Spleen (tissue), 11 donors: ENCODE results near the gene SETMAR. TPM values are rescaled to one million over a fixed set of nuclear protein-coding genes. Genes with fewer than 3 reads are reported as not detected.

Experiments
- DNase-seq: peaks from one replicate; pipeline ENCODE4 v3.0.0-alpha.2; 2020
- H3K27ac ChIP-seq, 8 donors: fragments of 200-600 bp; sonication (generic) in 7 of 8; 1 replicate in 4 of 8; 2 replicates in 4 of 8; pipeline versions ENCODE4 v1.5.0 to v1.8.0; 2016 to 2021; ENCODE audit warnings: inconsistent platforms in 4 of 8, mild to moderate bottlenecking in 4 of 8, moderate library complexity in 1 of 8
- H3K27me3 ChIP-seq, 7 donors: fragments of 200-600 bp; sonication (generic) in 6 of 7; replicated peaks in 1 of 7; 1 replicate in 4 of 7; 2 replicates in 3 of 7; pipeline versions ENCODE4 v1.5.0 to v1.8.0; 2016 to 2021; ENCODE audit warnings: inconsistent platforms in 3 of 7, mild to moderate bottlenecking in 1 of 7
- H3K36me3 ChIP-seq, 6 donors: fragments of 200-600 bp; sonication (generic) in 5 of 6; 1 replicate in 4 of 6; 2 replicates in 2 of 6; pipeline versions ENCODE4 v1.5.0 to v1.8.0; 2016 to 2021; ENCODE audit warnings: inconsistent platforms in 2 of 6
- H3K4me1 ChIP-seq, 6 donors: fragments of 200-600 bp; sonication (generic) in 5 of 6; 1 replicate in 3 of 6; 2 replicates in 3 of 6; pipeline versions ENCODE4 v1.5.0 to v1.8.0; 2016 to 2021; ENCODE audit warnings: inconsistent platforms in 3 of 6
- H3K4me3 ChIP-seq, 8 donors: fragments of 200-600 bp; sonication (generic) in 7 of 8; 1 replicate in 4 of 8; 2 replicates in 4 of 8; pipeline versions ENCODE4 v1.5.0 to v1.8.0; 2016 to 2021; ENCODE audit warnings: inconsistent platforms in 4 of 8, mild to moderate bottlenecking in 4 of 8, moderate library complexity in 2 of 8
- H3K9me3 ChIP-seq, 8 donors: fragments of 200-600 bp; sonication (generic) in 7 of 8; 1 replicate in 4 of 8; 2 replicates in 4 of 8; pipeline versions ENCODE4 v1.5.0 to v1.8.0; 2016 to 2021; ENCODE audit warnings: inconsistent platforms in 4 of 8
- POLR2A ChIP-seq, 3 donors: fragments of 450-650 bp; IDR thresholded peaks; one replicate each; pipeline ENCODE4 v1.5.1; 2017; ENCODE audit warnings: antibody characterized with exemption in 3 of 3, mild to moderate bottlenecking in 1 of 3
- POLR2AphosphoS5 ChIP-seq, 3 donors: sonication (generic); formaldehyde crosslinking; IDR thresholded peaks; one replicate each; pipeline ENCODE4 v1.5.1; 2017; ENCODE audit warnings: antibody characterized with exemption in 3 of 3
- WGBS, 5 donors: extraction: QIAGEN DNeasy Blood & Tissue Kit in 3 of 5; methylation state at CpG; one replicate each; pipeline versions ENCODE4 v1.1.5 to v1.1.7; 2013 to 2018; 5-methylcytosine and 5-hydroxymethylcytosine counted together
- intact Hi-C: fragments of 100-400 bp; cut with DNase I; formaldehyde crosslinking; loops from one replicate; pipeline ENCODE4 v1.15.0; 2023; ENCODE audit warnings: low total_unique reads
- polyA plus RNA-seq, 3 donors: library from polyadenylated mRNA; stranded (reverse); fragments of 200-250 nt; gene quantifications; one replicate each; pipeline ENCODE4 v1.2.1, GENCODE V29; 2013
- total RNA-seq, 7 donors: library from RNA; depleted of rRNA in 3 of 7; stranded (reverse); fragments of >200 nt in 3 of 7; fragmentation: NEBNext Ultra II Directional in 4 of 7; extraction: Animal tissue kit (Norgen Biotek cat#: 25700) in 4 of 7; gene quantifications; one replicate each; pipeline versions ENCODE4 v1.1.0 to v1.2.1, GENCODE V29; 2016 to 2021
- TF ChIP-seq, protein P1 (sequence below), 11 experiments: fragments of 200-600 bp in 7 of 11; fragments of 450-650 bp in 4 of 11; sonication (generic) in 4 of 11; IDR thresholded peaks in 8 of 11; conservative IDR thresholded peaks in 3 of 11; 1 replicate in 7 of 11; 2 replicates in 4 of 11; pipeline versions ENCODE4 v1.4.0 to v1.8.0; 2016 to 2021; ENCODE audit warnings: antibody characterized with exemption in 11 of 11, inconsistent platforms in 4 of 11, mild to moderate bottlenecking in 1 of 11
- donor health status: healthy with polysubstance abuse.
- donor health status: DM: no; HTN: no; CAD: no; lungs with moderate emphysema.
- donor health status: DM: no; HTN: no; CAD: no.
- donor health status: Bipolar disorder and iron deficiency.
- donor health status: healthy.
- donor health status: DM: no; HTN: no; CAD: no.
- donor health status: DM: yes; HTN: yes; CAD: no.

Gene SETMAR
- total and polyA plus RNA-seq, 10 donors = 7.8 to 17.8 (median 10.1) TPM

DNA sequence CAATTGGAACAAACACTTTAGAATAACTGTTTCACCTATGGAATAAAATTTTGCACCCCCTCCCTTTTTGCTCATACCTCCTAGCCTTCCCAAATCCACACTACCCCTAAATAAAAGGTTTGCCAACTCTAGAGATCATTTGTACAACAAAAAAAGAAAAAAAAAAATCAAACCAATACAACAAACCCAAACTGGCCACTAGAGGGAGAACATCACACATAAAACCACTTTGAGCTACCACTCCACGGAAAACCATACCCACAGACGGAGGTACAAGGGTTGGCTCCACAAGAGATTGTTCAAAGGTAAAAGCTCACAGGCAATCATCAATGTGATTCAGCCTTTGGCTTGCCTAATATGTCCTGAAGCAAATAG is 47.6 kb downstream of the SETMAR start:
- WGBS, 5 donors = 0 to 5% (median 1%) methylated on average over 2 of the region's 2 CpGs
- DNase-seq = no peak
- no peaks in the 10 kb centered on the region for H3K9me3 ChIP-seq

GRCh38 chr3:4351164-4351855 is 48.1 kb downstream of the SETMAR start:
- DNase-seq = no peak
- TF ChIP-seq POLR2AphosphoS5 (IDR thresholded peaks at IDR 0.05) (no peak), POLR2A (IDR thresholded peaks at IDR 0.05) (no peak)
- TF ChIP-seq, protein P1, sequence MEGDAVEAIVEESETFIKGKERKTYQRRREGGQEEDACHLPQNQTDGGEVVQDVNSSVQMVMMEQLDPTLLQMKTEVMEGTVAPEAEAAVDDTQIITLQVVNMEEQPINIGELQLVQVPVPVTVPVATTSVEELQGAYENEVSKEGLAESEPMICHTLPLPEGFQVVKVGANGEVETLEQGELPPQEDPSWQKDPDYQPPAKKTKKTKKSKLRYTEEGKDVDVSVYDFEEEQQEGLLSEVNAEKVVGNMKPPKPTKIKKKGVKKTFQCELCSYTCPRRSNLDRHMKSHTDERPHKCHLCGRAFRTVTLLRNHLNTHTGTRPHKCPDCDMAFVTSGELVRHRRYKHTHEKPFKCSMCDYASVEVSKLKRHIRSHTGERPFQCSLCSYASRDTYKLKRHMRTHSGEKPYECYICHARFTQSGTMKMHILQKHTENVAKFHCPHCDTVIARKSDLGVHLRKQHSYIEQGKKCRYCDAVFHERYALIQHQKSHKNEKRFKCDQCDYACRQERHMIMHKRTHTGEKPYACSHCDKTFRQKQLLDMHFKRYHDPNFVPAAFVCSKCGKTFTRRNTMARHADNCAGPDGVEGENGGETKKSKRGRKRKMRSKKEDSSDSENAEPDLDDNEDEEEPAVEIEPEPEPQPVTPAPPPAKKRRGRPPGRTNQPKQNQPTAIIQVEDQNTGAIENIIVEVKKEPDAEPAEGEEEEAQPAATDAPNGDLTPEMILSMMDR (IDR thresholded peaks at IDR 0.05 in 8 of 11, conservative IDR thresholded peaks at IDR 0.05 in 3 of 11) = peak in 1 of 11 experiments; percentile 32
- H3K4me3 ChIP-seq = peak overlapping the region in 7 of 8 donors; percentile 1 to 48 (median 28)
- WGBS, 5 donors = 19 to 41% (median 33%) methylated on average over 11 of the region's 11 CpGs
- intact Hi-C loops = loop anchor here (5.0 kb wide), 1 partner anchor 281 kb away; no protein-coding TSS in a partner anchor
- H3K27me3 ChIP-seq = no peaks in the 10 kb centered on the region
- no peaks in the 10 kb centered on the region for H3K9me3 ChIP-seq
- H3K27ac ChIP-seq = peak overlapping the region; percentile 3 to 76 (median 50)
- no peaks in the 10 kb centered on the region for H3K36me3 ChIP-seq
- peaks cover 0 to 32% (median 14%) of the 10 kb centered on the region in 6 donors for H3K4me1 ChIP-seq

More for the DNA sequence above, 47.6 kb downstream of the SETMAR start:
- Histone ChIP-seq H3K4me1 (peaks cover 0 to 27% (median 10%) of the 10 kb centered on the region in 6 donors), H3K27me3 (no peaks in the 10 kb centered on the region), H3K4me3 (peak overlapping the region in 7 of 8 donors; percentile 1 to 48 (median 28)), H3K27ac (peak overlapping the region; percentile 3 to 76 (median 50)), H3K36me3 (no peaks in the 10 kb centered on the region)
- intact Hi-C loops = loop anchor here (5.0 kb wide), 1 partner anchor 282 kb away; no protein-coding TSS in a partner anchor
- TF ChIP-seq POLR2AphosphoS5 (IDR thresholded peaks at IDR 0.05) (peak in 1 of 3 donors; percentile 53), POLR2A (IDR thresholded peaks at IDR 0.05) (no peak)
- TF ChIP-seq, protein P1 (IDR thresholded peaks at IDR 0.05 in 8 of 11, conservative IDR thresholded peaks at IDR 0.05 in 3 of 11) = peak; percentile 40 to 96 (median 73)

DNA sequence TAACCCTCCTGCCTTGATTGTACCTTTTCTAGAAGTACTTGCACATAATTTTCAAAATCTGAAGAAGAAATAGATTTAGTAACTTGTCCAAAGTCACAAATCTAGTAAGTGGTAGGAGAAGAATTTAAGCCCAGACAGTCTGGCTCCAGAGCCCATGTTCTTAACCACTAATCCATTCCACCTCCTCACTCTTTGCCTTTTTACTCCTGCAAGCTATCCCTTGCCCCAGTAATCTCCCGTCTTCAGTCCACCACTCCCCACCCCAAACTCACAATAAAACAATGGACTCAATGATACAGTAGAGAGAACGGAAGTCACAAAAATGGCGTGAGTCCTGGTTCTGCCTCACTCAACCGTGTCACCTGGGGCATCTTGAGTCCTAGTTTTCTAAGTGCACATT is 48.7 kb downstream of the SETMAR start:
- no peak for DNase-seq
- TF ChIP-seq POLR2A (IDR thresholded peaks at IDR 0.05) (no peak), POLR2AphosphoS5 (IDR thresholded peaks at IDR 0.05) (no peak)
- TF ChIP-seq, protein P1 (IDR thresholded peaks at IDR 0.05 in 8 of 11, conservative IDR thresholded peaks at IDR 0.05 in 3 of 11) = no peak
- Histone ChIP-seq H3K9me3 (no peaks in the 10 kb centered on the region), H3K4me3 (peak overlapping the region in 1 of 8 donors; percentile 48), H3K27ac (peak overlapping the region in 2 of 8 donors; percentile 68 to 71), H3K4me1 (peaks cover 0 to 33% (median 16%) of the 10 kb centered on the region in 6 donors), H3K27me3 (no peaks in the 10 kb centered on the region), H3K36me3 (no peaks in the 10 kb centered on the region)
- WGBS, 5 donors = 94 to 97% (median 94%) methylated on average over 4 of the region's 4 CpGs
- intact Hi-C loops = loop anchor here (5.0 kb wide), 1 partner anchor 280 kb away; no protein-coding TSS in a partner anchor
